Anterior cingulate cortex (tissue), 58 donors: Measurements from ENCODE around the gene FAHD2B.
"Not testable (repeated sequence)": the region's sequence is repeated elsewhere in the genome, so short reads cannot be mapped to it uniquely, and the experiment has no call there.

Experiments used
- DNase-seq, 58 donors: peaks; one replicate each; lab custom pipeline; 2025; lab: John Stamatoyannopoulos, UW

FAHD2B gene, protein sequence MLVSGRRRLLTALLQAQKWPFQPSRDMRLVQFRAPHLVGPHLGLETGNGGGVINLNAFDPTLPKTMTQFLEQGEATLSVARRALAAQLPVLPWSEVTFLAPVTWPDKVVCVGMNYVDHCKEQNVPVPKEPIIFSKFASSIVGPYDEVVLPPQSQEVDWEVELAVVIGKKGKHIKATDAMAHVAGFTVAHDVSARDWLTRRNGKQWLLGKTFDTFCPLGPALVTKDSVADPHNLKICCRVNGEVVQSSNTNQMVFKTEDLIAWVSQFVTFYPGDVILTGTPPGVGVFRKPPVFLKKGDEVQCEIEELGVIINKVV

DNA sequence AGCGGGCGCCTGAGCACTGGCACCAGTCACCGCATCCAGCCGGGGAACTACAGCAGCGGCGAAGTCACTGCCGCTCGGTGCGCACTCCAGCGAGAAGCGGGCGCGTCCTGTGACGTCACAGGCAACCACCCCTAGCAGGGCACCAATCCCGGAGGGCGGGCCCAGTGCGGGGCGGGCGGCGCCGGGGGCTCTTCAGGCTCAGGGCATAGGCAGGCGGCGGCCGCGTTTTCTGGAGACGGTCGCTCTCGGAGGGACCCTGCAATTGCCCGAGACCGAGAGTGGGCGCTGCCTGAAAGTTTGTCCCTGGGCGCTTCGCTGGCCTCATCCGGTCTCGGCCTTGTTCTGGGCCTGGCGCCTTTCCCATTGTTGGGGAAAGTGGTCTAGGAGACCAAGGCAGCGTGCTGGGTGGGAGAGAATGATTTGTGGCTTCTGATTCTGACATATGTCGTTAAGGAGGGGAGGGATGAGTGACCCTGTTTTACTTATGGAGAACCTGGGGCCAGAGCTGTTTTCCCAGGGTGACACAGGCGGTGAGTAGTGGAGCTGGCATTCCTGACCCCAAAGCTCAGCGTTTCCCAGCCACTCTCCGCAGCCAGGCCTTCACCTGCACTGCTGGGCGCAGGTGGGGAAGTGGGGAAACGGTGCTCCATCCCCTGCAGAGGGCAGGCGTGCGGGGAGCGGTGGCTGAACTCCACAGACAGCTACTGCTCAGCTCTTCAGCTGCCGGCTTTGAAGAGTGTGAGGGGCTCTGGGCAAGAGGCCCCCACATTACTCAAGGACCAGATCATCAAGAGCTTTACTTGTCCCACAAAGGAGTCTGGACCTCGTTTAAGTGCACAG lies at the start of gene FAHD2B:
FAHD2B (minus strand) TSS at position 111 of the 840 bp plus-strand sequence. CDS start 3,176 bp downstream, outside the sequence.
- peak in 52 of 58 donors; percentile 18 to 88 (median 68) for DNase-seq

DNA sequence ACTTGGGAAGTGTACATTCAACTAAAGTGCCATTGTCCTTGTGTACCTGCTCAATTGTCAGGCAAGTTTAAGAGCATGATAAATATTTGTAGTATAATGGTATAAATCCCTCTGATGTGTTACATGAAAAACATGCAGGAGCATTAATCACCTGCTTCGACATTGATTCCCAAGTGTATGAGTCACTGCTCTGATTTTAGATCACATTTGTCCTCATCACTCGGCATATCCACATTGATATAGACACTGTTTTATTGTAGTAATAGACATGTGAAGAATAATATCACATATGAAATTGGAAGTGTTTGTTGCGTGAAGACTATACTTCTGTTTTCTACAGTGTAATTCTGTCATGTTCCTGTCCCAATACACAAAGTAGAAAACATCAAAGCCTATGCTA lies 49.3 kb upstream of the FAHD2B start:
- not testable (repeated sequence) for DNase-seq

DNA sequence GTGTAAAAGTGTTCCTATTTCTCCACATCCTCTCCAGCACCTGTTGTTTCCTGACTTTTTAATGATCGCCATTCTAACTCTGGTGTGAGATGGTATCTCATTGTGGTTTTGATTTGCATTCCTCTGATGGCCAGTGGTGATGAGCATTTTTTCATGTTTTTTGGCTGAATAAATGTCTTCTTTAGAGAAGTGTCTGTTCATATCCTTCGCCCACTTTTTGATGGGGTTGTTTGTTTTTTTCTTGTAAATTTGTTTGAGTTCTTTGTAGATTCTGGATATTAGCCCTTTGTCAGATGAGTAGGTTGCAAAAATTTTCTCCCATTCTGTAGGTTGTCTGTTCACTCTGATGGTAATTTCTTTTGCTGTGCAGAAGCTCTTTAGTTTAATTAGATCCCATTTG lies 34.4 kb upstream of the FAHD2B start:
- not testable (repeated sequence) for DNase-seq

DNA sequence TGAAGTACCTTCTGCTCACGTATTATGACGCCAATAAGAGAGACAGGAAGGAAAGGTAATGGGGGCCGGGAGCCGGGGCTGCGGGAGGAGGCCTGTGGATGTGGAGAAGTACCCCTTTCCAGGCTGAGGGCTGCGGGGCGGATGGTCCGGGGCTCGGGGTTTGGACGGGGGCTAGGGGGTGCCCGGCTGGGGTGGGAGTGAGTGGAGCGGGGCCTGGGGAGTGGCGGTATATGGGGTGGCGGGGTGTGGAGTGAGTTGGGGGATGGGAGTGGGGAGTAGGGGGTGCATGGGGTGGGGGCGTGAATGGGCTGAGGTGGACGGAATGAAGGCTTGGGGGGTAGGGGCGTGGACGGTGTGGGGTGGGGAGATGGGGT lies 19.2 kb upstream of the FAHD2B start:
- DNase-seq = not testable (repeated sequence)

DNA sequence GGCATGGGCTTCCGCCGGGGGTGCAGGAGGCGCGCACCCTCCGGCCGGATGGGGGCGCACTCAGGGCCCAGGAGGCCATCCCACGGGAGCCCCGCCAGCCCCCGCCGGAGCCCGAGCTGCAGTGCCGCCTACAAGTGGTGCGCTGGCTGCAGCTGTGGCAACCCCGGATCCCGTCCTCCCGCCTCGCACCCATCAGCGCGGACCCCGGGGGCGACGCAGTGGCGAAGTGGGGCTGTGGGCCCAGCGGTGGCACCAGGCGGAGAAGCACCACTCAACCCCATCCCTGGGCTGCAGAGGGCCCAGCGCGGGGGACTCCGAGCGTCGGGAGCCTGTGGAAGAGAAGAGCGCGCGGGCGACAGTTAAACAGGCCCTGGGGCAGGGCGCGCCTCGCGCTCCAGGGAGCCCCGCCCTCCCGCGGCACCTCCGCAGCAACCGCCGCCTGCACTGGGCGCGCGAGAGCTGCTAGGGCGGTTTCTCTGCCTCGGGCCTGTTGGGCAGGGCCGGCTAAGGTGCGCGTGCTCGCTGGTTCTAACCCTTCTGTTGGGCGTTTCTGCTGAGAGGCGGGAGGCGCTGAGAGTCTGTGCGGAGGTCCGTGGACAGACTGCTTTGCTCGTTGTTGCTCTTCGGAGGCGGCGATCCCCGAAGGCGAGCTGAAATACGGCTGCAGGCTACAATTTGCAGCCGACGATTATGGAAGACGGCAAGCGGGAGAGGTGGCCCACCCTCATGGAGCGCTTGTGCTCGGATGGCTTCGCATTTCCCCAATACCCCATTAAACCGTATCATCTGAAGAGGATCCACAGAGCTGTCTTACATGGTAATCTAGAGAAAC lies 18.6 kb upstream of the FAHD2B start, which contains the start of gene ANKRD36:
ANKRD36 (plus strand) TSS at position 104 of the 832 bp plus-strand sequence; CDS start at position 691, 587 bp downstream.
- not testable (repeated sequence) for DNase-seq

DNA sequence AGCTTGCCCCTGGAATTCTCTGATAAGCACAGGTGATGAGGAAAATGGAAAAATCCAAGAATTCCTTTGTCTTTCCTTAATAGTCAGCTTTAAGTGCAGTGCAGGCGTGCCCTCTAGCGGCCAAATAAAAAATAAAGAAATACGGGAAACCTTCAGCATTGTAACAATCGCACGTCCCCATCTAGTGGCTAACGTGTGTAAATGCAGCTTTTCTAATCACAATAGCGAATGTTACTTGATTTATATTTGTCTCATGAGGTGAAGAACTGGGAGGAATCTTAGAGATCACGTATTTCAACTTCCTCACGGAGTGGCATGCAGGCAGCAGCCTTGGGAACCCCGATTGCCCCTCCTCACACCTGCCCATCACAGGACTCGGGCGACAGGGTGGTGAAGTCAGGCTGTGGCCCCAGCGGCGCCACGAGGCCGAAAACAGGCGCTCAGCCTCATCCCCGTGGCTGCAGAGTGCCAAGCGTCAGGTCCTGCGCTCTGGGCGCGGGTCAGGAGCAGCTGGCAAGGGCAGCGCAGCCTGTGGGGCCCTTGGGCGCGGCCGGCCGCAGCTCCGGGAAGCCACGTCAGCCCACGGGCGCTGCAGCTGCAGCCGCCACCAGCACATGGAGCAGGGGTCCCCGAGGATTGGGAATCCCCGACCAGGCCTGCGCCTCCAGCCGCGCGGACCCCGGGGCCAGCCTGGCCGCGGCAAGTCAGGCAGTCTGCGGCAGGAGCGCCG lies 17.8 kb upstream of the FAHD2B start:
- DNase-seq = not testable (repeated sequence)

DNA sequence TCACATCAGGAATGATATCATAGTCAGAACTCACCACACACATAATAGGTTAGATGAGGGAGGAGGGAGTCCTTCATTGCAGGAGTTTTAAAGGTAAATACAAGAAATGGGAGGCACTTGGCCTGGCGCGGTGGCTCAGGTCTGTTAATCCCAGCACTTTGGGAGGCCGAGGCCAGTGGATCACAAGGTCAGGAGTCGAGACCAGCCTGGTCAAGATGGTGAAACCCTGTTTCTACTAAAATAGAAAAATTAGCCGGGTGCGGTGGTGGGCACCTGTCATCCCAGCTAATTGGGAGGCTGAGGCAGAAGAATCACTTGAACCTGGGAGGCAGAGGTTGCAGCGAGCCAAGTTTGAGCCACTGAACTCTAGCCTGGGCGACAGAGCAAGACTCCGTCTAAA lies 16.6 kb upstream of the FAHD2B start:
- not testable (repeated sequence) for DNase-seq

DNA sequence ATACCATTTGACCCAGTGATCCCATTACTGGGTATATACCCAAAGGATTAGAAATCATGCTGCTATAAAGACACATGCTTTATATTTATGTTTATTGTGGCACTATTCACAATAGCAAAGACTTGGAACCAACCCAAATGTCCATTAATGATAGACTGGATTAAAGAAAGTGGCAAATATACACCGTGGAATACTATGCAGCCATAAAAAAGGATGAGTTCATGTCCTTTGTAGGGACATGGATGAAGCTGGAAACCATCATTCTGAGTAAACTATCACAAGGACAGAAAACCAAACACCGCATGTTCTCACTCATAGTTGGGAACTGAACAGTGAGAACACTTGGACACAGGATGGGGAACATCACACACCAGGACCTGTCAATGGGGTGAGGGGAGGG lies 12.2 kb upstream of the FAHD2B start:
- not testable (repeated sequence) for DNase-seq

DNA sequence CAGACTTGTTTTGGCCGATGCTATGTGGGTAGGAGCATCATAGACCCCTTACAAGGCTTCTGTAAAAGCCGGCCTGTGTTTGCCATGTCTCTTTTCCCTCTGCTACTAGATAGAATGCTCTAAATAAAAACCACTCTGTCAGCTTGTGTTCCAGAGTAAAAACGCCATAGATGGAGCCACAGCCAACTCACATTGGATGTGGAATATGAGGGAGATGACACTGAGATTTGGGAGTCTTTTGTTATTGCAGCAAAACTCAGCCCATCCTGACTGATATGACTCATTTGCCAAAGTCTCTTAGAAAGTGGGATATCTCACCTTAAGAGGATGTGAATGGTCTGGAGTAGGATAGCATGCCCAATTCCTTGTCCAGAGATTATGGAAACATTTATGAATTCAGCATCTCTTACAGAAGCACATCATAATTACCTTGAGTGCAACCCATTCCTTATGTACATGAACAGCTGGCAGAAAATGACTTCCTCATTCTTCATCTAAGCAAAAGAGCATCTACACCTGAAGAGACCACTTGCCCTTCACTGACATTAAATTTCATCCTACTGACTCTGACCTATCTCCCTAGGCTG lies 4.2 kb upstream of the FAHD2B start:
- DNase-seq = not testable (repeated sequence)

DNA sequence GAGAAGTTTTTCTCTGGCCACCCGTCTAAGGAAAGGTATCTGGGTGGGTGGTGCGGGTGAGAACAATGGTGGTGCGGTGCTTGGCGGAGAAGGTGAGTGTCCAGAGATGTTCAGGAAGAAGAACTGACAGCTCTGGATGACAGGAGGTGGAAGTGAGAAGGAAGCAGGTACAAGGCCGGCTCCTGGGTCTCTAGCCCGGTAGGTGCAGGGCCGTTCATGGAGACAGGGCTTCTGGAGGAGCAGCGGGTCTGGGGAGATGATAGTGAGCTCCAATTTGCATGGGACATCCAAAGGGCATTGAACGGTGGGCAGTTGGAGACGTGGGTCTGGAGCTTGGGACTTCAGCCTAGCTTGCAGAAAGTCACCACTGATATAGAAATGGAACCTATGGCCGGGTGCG lies 979 bp upstream of the FAHD2B start:
- DNase-seq = no peak

DNA sequence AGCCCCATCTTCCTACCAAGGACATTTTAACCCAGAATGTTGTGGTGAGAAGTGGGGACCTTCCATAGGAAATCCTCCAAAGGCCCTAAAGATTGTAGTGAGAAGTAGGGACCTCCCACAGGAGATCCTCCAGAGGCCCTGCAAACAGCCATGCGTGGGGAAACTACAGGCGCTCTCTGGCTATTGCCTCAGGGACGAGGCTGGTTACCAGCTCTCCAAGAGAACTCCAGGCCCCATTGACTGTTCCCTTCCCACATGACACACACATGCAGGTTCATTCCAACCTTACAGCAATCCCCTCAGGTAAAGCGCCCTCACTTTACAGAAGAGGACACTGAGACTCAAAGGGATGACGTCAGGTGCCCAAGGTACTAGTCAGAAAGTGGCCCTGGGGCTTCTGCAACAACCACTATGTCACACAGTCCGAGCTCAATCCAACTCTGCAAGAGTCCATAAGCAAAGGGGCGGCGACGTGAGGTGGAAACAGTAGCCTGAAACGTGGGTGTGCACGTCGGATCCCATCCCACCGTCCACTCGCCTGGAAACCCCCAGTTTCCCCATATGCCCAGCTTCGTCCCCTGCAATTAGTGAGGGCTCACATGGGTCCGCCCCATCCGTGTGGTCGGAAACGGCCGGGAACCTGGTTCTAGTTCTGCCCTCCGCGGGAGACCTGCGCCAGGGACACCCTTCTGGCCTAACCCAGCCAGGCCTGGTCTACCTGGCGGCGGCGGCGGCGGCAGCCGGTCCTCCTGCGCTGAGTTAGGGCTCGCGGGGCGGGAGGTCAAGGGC lies 505 bp downstream of the FAHD2B start:
- not testable (repeated sequence) for DNase-seq

DNA sequence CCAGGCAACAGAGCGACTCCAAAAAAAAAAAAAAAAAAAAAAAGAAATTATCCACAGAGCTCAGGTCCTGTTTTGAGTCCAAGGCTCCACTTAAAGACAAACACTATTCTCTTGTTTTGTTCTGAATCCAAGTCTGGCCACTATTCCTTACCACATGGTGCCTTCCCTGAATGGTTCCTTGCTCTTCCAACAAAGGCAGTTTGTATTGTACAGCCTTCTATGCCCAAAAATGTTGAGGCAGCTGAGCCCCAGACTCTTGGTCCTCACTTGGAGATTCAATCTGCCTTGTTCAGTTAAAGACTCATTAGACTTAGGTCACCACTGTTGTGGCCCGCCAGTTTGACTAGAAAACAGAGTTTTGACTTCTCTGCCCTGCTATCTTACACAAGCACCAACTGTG lies 1.7 kb downstream of the FAHD2B start:
- DNase-seq = peak in 3 of 58 donors; percentile 21 to 27 (median 23)

DNA sequence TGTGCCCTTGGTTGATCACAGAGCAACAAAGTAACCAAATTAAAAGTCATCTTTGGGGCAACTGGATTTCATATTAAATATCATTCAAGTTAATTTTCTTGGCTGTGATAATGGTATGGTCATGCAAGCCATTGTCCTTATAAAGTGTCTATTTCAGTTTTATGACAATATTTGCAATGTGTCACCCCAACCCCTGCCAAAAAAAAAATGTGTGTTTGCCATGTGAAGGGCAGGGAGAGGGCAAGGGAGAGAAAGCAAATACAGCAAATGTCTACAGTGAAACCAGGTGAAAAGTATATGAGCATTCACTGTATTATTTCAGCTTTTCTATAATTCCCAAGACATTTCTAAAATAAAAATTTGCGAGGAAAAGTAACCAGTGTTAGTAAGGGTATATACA lies 6.0 kb downstream of the FAHD2B start:
- not testable (repeated sequence) for DNase-seq

DNA sequence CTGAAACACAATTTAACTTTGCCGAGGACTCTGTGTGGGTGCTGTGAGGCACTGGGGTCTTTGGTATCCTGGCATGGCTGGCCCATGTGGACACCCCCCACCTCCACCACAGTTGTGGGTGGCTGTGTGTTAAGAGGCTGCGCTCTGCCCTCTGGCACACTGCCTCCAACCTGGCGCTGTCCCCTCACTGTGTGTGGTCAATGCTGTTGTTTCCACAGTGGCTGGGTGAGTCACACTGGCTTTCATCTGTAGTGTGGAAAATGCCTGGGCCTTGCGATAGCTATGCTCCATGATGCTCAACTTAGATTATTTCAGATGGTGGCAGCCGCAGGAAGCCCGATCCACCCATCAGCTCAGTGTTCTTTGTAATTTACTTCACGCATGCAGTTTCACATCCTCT lies 9.6 kb downstream of the FAHD2B start:
- DNase-seq = not testable (repeated sequence)

DNA sequence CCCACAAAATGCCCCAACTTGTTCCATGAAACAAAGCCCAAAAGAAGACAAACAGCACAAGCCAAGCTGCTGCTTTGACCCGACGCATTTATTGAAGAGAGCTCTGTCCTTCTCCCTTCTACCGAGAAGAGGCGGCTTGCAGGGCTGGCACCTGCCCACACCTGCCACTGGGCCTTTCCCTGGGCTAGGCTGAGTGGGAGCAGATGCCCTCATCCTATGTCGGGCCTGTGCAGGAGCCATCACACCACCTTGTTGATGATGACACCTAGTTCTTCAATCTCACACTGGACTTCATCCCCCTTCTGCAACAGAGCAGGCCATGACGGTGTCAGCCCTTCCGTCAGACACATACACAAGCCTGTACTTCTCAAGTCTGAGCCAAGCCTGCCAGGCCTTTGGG lies 11.2 kb downstream of the FAHD2B start:
- not testable (repeated sequence) for DNase-seq

DNA sequence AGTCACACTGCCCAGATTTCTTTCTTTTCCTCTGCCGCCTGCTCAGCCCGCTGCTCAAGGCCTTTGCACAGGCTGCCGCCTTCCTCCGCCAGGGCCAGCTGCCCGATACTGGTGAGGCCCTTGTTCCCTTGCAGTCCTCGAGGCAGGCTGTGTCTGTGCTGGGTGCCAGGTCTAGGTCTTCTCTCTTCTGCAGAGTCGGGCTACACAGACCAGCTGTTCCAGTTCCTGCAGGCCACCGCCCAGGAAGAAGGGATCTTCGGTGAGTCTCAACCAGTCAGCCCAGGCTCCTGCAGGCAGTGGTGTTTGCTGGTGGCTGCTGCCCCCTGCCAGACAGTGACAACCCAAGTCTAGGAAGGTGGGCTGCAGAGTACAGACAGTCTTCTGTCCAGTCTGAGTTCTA lies 12.5 kb downstream of the FAHD2B start:
- not testable (repeated sequence) for DNase-seq

DNA sequence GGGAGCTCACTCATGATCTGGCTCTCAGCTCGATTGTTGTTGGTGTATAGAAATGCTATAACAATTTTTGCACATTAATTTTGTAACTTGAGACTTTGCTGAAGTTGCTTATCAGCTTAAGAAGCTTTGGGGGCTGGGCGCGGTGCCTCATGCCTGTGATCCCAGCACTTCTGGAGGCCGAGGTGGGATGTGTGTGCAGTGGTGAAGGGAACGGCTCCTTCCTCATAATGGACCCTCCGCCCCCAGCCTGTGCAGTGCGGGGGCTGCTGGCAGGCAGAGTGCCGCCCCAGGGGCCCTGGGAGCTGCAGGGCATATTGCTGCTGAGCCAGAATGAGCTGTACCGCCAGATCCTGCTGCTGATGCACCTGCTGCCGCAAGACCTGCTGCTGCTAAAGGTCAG lies 13.8 kb downstream of the FAHD2B start:
- DNase-seq = not testable (repeated sequence)

DNA sequence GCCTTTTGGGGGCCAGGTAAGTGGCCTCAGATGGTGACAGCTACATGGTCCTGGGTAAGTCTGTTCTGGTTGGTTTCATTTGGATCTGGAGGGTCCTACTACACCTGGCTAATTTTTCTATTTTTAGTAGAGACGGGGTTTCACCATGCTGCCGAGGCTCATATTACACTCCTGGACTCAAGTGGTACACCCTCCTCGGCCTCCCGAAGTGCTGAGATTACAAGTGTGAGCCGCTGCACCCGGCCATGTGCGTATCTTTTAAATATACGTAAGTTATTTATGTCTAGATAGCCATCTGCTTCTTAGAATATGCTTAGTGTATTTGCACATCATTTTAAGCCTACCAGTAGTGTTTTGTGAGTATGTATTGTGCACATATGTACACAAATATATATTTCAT lies 17.5 kb downstream of the FAHD2B start:
- DNase-seq = not testable (repeated sequence)

DNA sequence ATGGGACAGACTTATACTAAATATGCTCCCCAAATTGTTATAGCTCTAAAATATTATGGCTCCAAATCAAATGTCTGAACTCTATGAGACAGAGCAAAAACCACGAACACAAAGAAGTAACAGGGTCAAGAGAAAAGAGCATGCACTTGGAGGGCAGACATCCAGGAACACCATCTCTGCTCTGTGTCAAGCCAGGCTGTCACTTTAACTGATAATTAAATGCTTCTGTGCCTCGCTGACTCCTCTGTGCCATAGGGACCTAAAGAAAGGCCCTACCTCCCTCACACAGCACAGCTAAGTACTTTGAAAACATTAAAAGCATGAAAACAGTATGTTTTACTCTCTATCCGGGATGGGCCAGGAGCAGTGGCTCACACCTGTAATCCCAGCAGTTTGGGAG lies 23.8 kb downstream of the FAHD2B start:
- DNase-seq = not testable (repeated sequence)
